Activated CD8-positive, alpha-beta memory T cell treated with anti-CD3 and anti-CD28 coated beads, Interleukin-2, amount 50 U/mL, for 1 hour (primary cell): ENCODE results near the gene ZNRF2.

Experiments used
- DNase-seq: peaks from one replicate; pipeline ENCODE4 v3.0.0-alpha.2; 2020; ENCODE audit errors: extremely low read depth

Gene ZNRF2

GRCh38 chr7:30405179-30405578 is 120.8 kb downstream of the ZNRF2 start:
- no peak for DNase-seq

DNA sequence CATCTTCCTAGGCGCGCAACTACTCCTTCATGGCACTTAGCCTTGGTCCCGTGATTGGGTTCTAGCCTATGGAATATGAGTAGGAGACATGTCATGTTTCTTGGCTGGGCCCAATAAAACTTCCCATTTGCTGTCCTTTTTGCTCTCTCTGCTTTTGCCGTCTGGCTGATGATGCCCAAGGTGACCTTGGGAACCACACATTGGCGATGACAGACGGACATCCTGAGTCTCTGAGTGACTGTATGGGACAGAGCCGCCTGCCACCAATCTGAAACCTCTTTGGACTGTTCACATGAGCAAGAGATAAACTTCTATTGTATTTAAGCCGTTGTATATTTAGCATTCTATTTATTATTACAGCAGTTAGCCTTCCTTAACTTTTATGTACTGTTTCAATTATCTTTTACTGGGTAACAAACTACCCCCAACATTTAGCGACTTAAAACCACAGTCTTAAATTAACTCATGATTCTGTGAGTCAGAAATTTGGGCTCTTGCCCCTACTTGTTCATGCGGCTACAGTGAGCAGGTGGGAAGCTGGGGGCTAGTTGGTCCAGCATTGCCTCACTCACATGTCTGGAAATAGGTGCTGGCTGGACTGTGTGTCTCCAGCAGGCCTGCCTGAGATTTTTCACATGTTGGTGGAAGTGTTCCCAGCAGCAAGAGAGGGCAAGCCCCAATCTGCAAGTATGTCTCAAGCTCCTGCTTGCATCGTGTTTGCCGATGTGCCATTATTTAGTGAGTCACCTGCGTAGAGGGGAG is 122.4 kb downstream of the ZNRF2 start:
- DNase-seq = no peak

GRCh38 chr7:30411173-30411572 is 126.8 kb downstream of the ZNRF2 start:
- no peak for DNase-seq

GRCh38 chr7:30411897-30412296 is 127.5 kb downstream of the ZNRF2 start:
- DNase-seq = no peak

GRCh38 chr7:30412782-30413504 is 128.5 kb downstream of the ZNRF2 start:
- no peak for DNase-seq

GRCh38 chr7:30413864-30414263 is 129.5 kb downstream of the ZNRF2 start:
- DNase-seq = no peak
